Natural killer cell (primary cell): ENCODE measurements around the gene MAP3K6. TPM values are rescaled to one million over a fixed set of nuclear protein-coding genes. Genes with fewer than 3 reads are reported as not detected.

Experiments used
- ATAC-seq, 3 donors: fragments of 150-1000 bp in 2 of 3; fragments of 200-7000 bp in 1 of 3; cut with Tn5 transposase; 1 replicate in 1 of 3; 2 replicates in 2 of 3; pipeline ENCODE4 v1.10.0; 2021; ENCODE audit warnings: mild to moderate bottlenecking in 2 of 3, moderate library complexity in 2 of 3
- DNase-seq, 2 donors: peaks; one replicate each; pipeline versions ENCODE4 v3.0.0 to v3.0.0-alpha.2; 2013 to 2021; ENCODE audit warnings: mixed read lengths in 1 of 2
- H3K27ac ChIP-seq: one replicate; pipeline ENCODE4 v1.5.1; 2013; ENCODE audit warnings: mild to moderate bottlenecking, low read length
- H3K27me3 ChIP-seq: one replicate; pipeline ENCODE4 v1.6.1; 2013; ENCODE audit warnings: low read length; ENCODE audit not compliant: control insufficient read depth, insufficient read depth
- H3K36me3 ChIP-seq: one replicate; pipeline ENCODE4 v1.6.1; 2013; ENCODE audit warnings: low read length; ENCODE audit not compliant: control insufficient read depth, insufficient read depth
- H3K4me1 ChIP-seq: one replicate; pipeline ENCODE4 v1.6.1; 2013; ENCODE audit warnings: low read length; ENCODE audit not compliant: control insufficient read depth, insufficient read depth
- H3K4me3 ChIP-seq: one replicate; pipeline ENCODE4 v1.5.1; 2013; ENCODE audit warnings: low read length
- H3K9me3 ChIP-seq: one replicate; pipeline ENCODE4 v1.6.1; 2013; ENCODE audit warnings: low read length; ENCODE audit not compliant: control insufficient read depth, insufficient read depth
- H3K27ac Mint-ChIP-seq, 2 donors: one replicate each; pipeline ENCODE4 v1.8.0; 2022; ENCODE audit warnings: mild to moderate bottlenecking in 2 of 2, mixed read lengths in 2 of 2, moderate library complexity in 1 of 2
- H3K27me3 Mint-ChIP-seq, 2 donors: one replicate each; pipeline ENCODE4 v1.8.0; 2022; ENCODE audit warnings: low read depth in 2 of 2, mixed read lengths in 2 of 2
- H3K36me3 Mint-ChIP-seq: one replicate; pipeline ENCODE4 v1.8.0; 2022; ENCODE audit warnings: mixed read lengths
- H3K4me1 Mint-ChIP-seq, 2 donors: one replicate each; pipeline ENCODE4 v1.8.0; 2022; ENCODE audit warnings: mixed read lengths in 2 of 2
- H3K4me3 Mint-ChIP-seq: one replicate; pipeline ENCODE4 v1.8.0; 2022; ENCODE audit warnings: mild to moderate bottlenecking, moderate library complexity, mixed read lengths
- H3K9me3 Mint-ChIP-seq, 2 donors: one replicate each; pipeline ENCODE4 v1.8.0; 2022; ENCODE audit warnings: mixed read lengths in 2 of 2
- CTCF ChIP-seq: fragments of 200-600 bp; IDR thresholded peaks from one replicate; pipeline ENCODE4 v1.8.0; 2022; ENCODE audit warnings: antibody characterized with exemption
- WGBS: methylation state at CpG from one replicate; pipeline ENCODE4 v1.1.7; 2013; ENCODE audit warnings: missing lambda C conversion rate; ENCODE audit not compliant: insufficient coverage; 5-methylcytosine and 5-hydroxymethylcytosine counted together
- intact Hi-C: fragments of 100-400 bp; cut with micrococcal nuclease; formaldehyde crosslinking; loops from one replicate; pipeline ENCODE4 v1.14.2; 2022
- total RNA-seq, 4 donors: library from RNA; stranded (reverse); fragments of 120-200 nt in 1 of 4; gene quantifications; one replicate each; pipeline versions ENCODE4 v1.2.3 to v1.2.4, GENCODE V29; 2013 to 2022

MAP3K6 gene
- total RNA-seq, 3 donors from 2014 or later (not counting 1 experiment from before 2014, with no cell fraction given): 8.2 to 15.1 (median 12.1) TPM

GRCh38 chr1:27400082-27400962 lies 33.6 kb upstream of the MAP3K6 start:
- Mint-ChIP-seq H3K9me3 (no peaks in the 10 kb centered on the region), H3K4me3 (no peak overlapping the region), H3K27ac (peak overlapping the region in 1 of 2 donors; percentile 31), H3K4me1 (peaks cover 33 to 44% of the 10 kb centered on the region in 2 donors), H3K36me3 (no peaks in the 10 kb centered on the region), H3K27me3 (no peaks in the 10 kb centered on the region)
- 89% methylated on average over 13 of the region's 13 CpGs for WGBS
- DNase-seq (no peak), ATAC-seq (no peak)
- no peaks in the 10 kb centered on the region for H3K36me3 ChIP-seq
- H3K27me3 ChIP-seq: no peaks in the 10 kb centered on the region
- no peaks in the 10 kb centered on the region for H3K9me3 ChIP-seq
- no peak for TF ChIP-seq CTCF
- H3K27ac ChIP-seq: no peak overlapping the region
- peaks cover 40% of the 10 kb centered on the region for H3K4me1 ChIP-seq
- H3K4me3 ChIP-seq: no peak overlapping the region
- intact Hi-C loops: loop anchor here (5.0 kb wide), 1 partner anchor 207 kb away; no protein-coding TSS in a partner anchor

GRCh38 chr1:27399251-27400025 lies 32.7 kb upstream of the MAP3K6 start:
- H3K9me3 Mint-ChIP-seq: no peaks in the 10 kb centered on the region
- Histone ChIP-seq H3K9me3 (no peaks in the 10 kb centered on the region), H3K27me3 (no peaks in the 10 kb centered on the region), H3K4me3 (no peak overlapping the region), H3K4me1 (peaks cover 41% of the 10 kb centered on the region), H3K27ac (no peak overlapping the region), H3K36me3 (no peaks in the 10 kb centered on the region)
- H3K4me3 Mint-ChIP-seq: no peak overlapping the region
- peak overlapping the region in 1 of 2 donors; percentile 57 for H3K27ac Mint-ChIP-seq
- DNase-seq (no peak), ATAC-seq (no peak)
- intact Hi-C loops: loop anchor here (5.0 kb wide), 2 partner anchors 208 to 297 kb away; no protein-coding TSS in a partner anchor
- peaks cover 31 to 42% of the 10 kb centered on the region in 2 donors for H3K4me1 Mint-ChIP-seq
- no peaks in the 10 kb centered on the region for H3K27me3 Mint-ChIP-seq
- 94% methylated on average over 12 of the region's 19 CpGs for WGBS
- H3K36me3 Mint-ChIP-seq: no peaks in the 10 kb centered on the region
- TF ChIP-seq CTCF: no peak

- H3K27me3 Mint-ChIP-seq: no peaks in the 10 kb centered on the region
- no peak for ATAC-seq
These were observed 31.8 kb upstream of the MAP3K6 start for GRCh38 chr1:27398405-27399149.

More at GRCh38 chr1:27398405-27399149, 31.8 kb upstream of the MAP3K6 start:
- Mint-ChIP-seq H3K27ac (peak overlapping the region in 1 of 2 donors; percentile 57), H3K36me3 (no peaks in the 10 kb centered on the region), H3K4me1 (peaks cover 23 to 33% of the 10 kb centered on the region in 2 donors), H3K9me3 (no peaks in the 10 kb centered on the region), H3K4me3 (no peak overlapping the region)
- intact Hi-C loops: loop anchor here (5.0 kb wide), 1 partner anchor 296 kb away; no protein-coding TSS in a partner anchor
- Histone ChIP-seq H3K27ac (no peak overlapping the region), H3K36me3 (no peaks in the 10 kb centered on the region), H3K27me3 (no peaks in the 10 kb centered on the region), H3K4me3 (no peak overlapping the region), H3K4me1 (peaks cover 32% of the 10 kb centered on the region), H3K9me3 (no peaks in the 10 kb centered on the region)
- 87% methylated on average over 4 of the region's 4 CpGs for WGBS
- TF ChIP-seq CTCF: no peak
- DNase-seq: no peak
